HEK293 (cell line): ENCODE measurements around the gene SOWAHA.

Experiments
- CTCF ChIP-seq: fragments of 450-650 bp; formaldehyde crosslinking; IDR thresholded peaks from 2 replicates; pipeline ENCODE4 v1.5.1; 2016; ENCODE audit warnings: missing biosample characterization, missing genetic modification characterization
- ZNF214 ChIP-seq: fragments of 450-650 bp; formaldehyde crosslinking; IDR thresholded peaks from 2 replicates; pipeline ENCODE4 v1.5.1; 2017; ENCODE audit warnings: missing biosample characterization, mild to moderate bottlenecking, missing genetic modification characterization, borderline replicate concordance
- ZNF324 ChIP-seq: fragments of 450-650 bp; formaldehyde crosslinking; IDR thresholded peaks from 2 replicates; pipeline ENCODE4 v1.5.1; 2016; ENCODE audit warnings: missing biosample characterization, missing genetic modification characterization

DNA sequence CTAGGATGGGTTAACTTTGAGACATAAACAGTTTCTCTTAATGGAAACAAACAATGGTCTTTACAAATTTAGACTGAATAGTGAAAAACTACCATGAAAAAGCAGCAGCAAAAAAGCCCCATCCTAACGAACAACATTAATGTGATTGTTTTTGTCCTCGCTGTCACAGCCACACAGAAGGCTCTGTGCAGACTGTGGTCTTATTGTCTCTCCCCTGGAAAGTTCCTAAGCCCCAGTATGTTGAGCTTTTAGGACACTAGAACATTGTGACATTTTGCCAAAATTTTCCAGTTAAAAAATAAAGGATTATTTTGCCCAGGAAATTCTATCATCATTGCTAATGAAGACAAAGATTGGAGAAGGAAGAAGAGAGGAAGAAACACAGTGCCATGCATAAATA lies 12.6 kb upstream of the SOWAHA start:
- TF ChIP-seq ZNF214 (tag by site-specific recombination) (no peak), ZNF324 (tag by site-specific recombination) (no peak), CTCF (tag by site-specific recombination) (no peak)
